WTC11 (cell line): ENCODE results near the gene SREBF1.

Source experiments
- CBFB ChIP-seq: sonication (generic); formaldehyde crosslinking; IDR thresholded peaks from 2 replicates; pipeline ENCODE4 v1.8.1; 2022; ENCODE audit warnings: mild to moderate bottlenecking, low read depth, missing genetic modification reagents
- RELA ChIP-seq: sonication (generic); formaldehyde crosslinking; IDR thresholded peaks from 2 replicates; pipeline ENCODE4 v1.8.1; 2022; ENCODE audit warnings: missing genetic modification reagents, mild to moderate bottlenecking, borderline replicate concordance

GRCh38 chr17:17806035-17806434, 30.8 kb downstream of the SREBF1 start:
- no peak for TF ChIP-seq CBFB
- no peak for TF ChIP-seq RELA (CRISPR knock-in tag)
